Astrocyte (in vitro differentiated cells and primary cell): ENCODE results near the gene DNAH14.

Experiments
- CTCF ChIP-seq: IDR thresholded peaks from 2 replicates; pipeline ENCODE4 v1.5.1; 2011; ENCODE audit warnings: low read depth, mild to moderate bottlenecking, inconsistent platforms, low read length, moderate library complexity; ENCODE audit not compliant: insufficient read depth
- EZH2 ChIP-seq: IDR thresholded peaks from 2 replicates; pipeline ENCODE4 v1.6.1; 2012; ENCODE audit warnings: mild to moderate bottlenecking, low read length, inconsistent platforms; ENCODE audit not compliant: insufficient read depth

DNA sequence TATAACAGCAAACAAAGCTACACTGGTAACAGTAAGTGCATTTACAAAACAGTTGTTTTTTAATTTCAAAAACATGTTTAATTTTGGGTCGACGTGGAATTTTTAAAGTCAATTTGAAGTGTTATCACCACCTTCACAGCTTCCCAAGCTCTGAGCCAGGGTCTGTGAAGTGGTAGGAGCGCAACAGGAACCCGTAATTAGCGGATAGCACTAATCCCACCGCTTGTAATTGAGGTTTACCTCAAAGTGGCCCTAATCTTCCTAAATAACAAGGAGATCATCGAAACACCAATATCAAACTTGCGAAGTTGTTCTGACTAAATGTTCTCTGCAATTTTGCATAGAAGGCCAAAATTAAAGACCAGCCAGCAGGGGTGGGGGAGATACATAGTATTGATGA, 479.6 kb downstream of the DNAH14 start:
- TF ChIP-seq CTCF = no peak
- TF ChIP-seq EZH2 = no peak
